ENCODE measurements around the gene DDX49. TPM values are rescaled to one million over a fixed set of nuclear protein-coding genes. Genes with fewer than 3 reads are reported as not detected.

The DDX49 gene
- total RNA-seq (2022; extraction: Qiagen RNA extraction) = 27.6 to 40.9 TPM (median 37.4 TPM) in 5 replicates

GRCh38 chr19:18919086-18919899 is at the start of gene DDX49, which contains the start of gene COPE:
Gene DDX49, plus strand, starts transcription at chr19:18919715. Its CDS starts 27 bp downstream, at chr19:18919742.
Gene COPE, minus strand, starts transcription at chr19:18919387. Its CDS starts 39 bp downstream, at chr19:18919348.

GRCh38 chr19:18895824-18896341 is 23.6 kb upstream of the DDX49 start, which contains the start of gene CERS1:
Gene CERS1, minus strand, starts transcription at chr19:18896158. Its CDS starts 86 bp downstream, at chr19:18896072.

DNA sequence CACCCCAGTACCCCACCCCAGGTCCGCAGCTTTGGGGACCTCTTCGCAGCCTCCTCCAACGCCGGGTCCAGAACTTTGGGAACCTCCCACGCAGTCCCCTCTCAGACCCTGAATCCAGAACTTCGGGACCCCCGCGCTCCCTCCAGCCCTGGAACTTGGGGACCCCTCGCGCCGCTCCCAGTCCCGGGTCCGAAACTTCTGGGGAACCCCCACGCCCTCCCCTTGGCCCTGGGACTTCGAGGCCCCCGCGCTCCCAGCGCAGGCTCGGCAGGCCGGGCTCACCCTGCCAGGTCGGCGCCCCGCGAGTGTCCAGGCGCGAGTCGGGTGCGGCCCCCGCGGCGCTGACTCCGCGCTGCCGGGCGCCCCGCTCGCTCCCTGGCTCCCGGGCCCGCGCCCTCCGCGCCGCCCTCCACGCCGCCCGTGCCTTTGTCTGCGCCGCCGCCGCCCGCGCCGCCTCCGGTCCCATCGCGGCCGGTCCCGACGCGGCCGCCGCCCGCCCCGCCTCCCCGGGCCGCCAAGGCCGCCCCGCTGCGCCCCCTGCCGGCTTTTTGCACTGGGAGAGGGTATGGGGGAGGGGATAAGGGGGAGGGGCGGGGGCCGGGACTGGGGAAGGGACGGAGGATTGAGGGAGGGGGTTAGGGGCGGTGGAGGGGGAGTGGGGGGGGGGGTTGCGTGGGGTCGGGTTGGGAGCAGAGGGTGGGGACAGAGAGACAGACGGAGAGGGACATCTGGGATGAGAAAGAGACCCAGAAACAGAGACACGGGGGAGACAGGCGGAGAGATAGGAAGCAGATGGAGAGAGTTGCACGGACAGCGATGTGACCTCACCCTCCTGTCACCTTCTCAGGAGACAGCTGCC is 21.5 kb downstream of the DDX49 start, which contains the start of gene HOMER3:
TSS of gene HOMER3 (minus strand) at position 449 of the 859 bp plus-strand sequence. CDS start 2,235 bp downstream, outside the sequence.

Other genes with a start within 250 kb of the DDX49 start
- 2.3 to 5.6 TPM (median 4.7 TPM) in 5 replicates for gene CRTC1, start 236.0 kb upstream of the DDX49 start, total RNA-seq (2022; extraction: Qiagen RNA extraction)
- 0.16 to 0.26 TPM (median 0.19 TPM) in 5 replicates for gene COMP, start 128.4 kb upstream of the DDX49 start, total RNA-seq (2022; extraction: Qiagen RNA extraction)
- gene UPF1, start 87.8 kb upstream of the DDX49 start, total RNA-seq (2022; extraction: Qiagen RNA extraction) = 27.8 to 45.2 TPM (median 43.1 TPM) in 5 replicates
- 4.8 to 5.6 TPM (median 5.0 TPM) in 5 replicates for gene CERS1, start 23.6 kb upstream of the DDX49 start, total RNA-seq (2022; extraction: Qiagen RNA extraction)
- 131 to 148 TPM (median 135 TPM) in 5 replicates for gene COPE, start 328 bp upstream of the DDX49 start, total RNA-seq (2022; extraction: Qiagen RNA extraction)
- gene HOMER3, start 21.5 kb downstream of the DDX49 start, total RNA-seq (2022; extraction: Qiagen RNA extraction) = 21.8 to 32.4 TPM (median 28.9 TPM) in 5 replicates
- 17.5 to 33.3 TPM (median 28.1 TPM) in 5 replicates for gene SUGP2, start 113.8 kb downstream of the DDX49 start, total RNA-seq (2022; extraction: Qiagen RNA extraction)
- gene ARMC6, start 113.9 kb downstream of the DDX49 start, total RNA-seq (2022; extraction: Qiagen RNA extraction) = 25.8 to 30.6 TPM (median 26.6 TPM) in 5 replicates
- gene SLC25A42, start 144.3 kb downstream of the DDX49 start, total RNA-seq (2022; extraction: Qiagen RNA extraction) = 0.56 to 0.99 TPM (median 0.92 TPM) in 5 replicates
- 16.3 to 27.9 TPM (median 26.3 TPM) in 5 replicates for gene TMEM161A, start 218.8 kb downstream of the DDX49 start, total RNA-seq (2022; extraction: Qiagen RNA extraction)